ENCODE measurements around the gene C2orf72. TPM values are rescaled to one million over a fixed set of nuclear protein-coding genes. Genes with fewer than 3 reads are reported as not detected.
A peak's percentile ranks its signal among the peaks of the same experiment; 100 is the strongest.

Gene C2orf72
- polyA plus RNA-seq, 2 donors: 0.28 to 0.47 TPM

DNA sequence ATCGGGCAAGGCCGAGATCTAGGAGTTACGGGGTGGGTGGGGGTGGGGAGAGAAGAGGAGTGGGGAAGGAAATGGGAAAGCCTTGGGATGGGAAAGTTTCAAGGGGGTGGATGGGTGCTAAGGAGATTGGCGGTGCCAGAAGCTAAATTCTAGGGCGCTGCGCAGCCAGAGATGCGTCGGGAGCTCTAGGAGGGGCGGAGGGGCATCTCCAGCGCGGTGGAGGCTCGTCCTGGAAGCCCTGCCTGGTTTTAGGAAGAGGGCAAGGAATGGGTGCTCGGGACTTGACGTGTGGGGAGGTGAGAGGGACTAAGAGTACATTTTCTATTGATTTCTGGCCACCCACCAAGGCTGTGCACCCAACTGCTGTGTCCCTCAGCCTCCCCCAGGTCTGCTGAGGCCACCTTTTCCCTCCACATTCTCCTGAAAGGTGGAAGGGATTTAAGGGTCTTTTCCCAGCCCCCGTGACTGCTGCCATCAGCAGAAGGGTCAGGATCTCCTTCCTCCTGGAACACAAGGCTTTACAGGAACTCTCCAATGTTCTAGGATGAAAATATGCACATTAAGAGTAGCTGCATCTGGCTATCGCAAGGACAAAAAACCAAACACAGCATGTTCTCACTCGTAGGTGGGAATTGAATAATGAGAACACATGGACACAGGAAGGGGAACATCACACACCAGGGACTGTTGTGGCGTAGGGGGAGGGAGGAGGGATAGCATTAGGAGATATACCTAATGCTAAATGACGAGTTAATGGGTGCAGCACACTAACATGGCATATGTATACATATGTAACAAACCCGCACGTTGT lies 1.4 kb downstream of the C2orf72 start:
- no peaks in the 10 kb centered on the region for H3K36me3 ChIP-seq (ENCODE audit: control insufficient read depth in 2 of 2, insufficient read depth in 2 of 2, low read length in 1 of 2)
- peaks cover 0 to 4% of the 10 kb centered on the region in 2 donors for H3K4me1 ChIP-seq (ENCODE audit: control insufficient read depth in 2 of 2, insufficient read depth in 2 of 2, low read length in 1 of 2)
- H3K4me3 ChIP-seq (ENCODE audit: low read depth in 1 of 2, low read length in 2 of 2): peak overlapping the region in 1 of 2 donors; percentile 62
- no peak overlapping the region for H3K27ac ChIP-seq (ENCODE audit: low read depth in 2 of 2, low read length in 1 of 2)
- H3K9me3 ChIP-seq (ENCODE audit: control insufficient read depth in 2 of 2, insufficient read depth in 1 of 2, low read depth in 1 of 2, low read length in 1 of 2): peaks cover 3 to 4% of the 10 kb centered on the region in 2 donors
- WGBS, 2 donors: 34% methylated on average over 21 of the region's 21 CpGs
- peaks cover 0 to 17% of the 10 kb centered on the region in 2 donors for H3K27me3 ChIP-seq (ENCODE audit: control insufficient read depth in 1 of 2, insufficient read depth in 2 of 2, low read length in 2 of 2)

- no peak overlapping the region for H3K4me3 ChIP-seq (ENCODE audit: low read depth in 1 of 2, low read length in 2 of 2)
- 77 to 81% methylated on average over 6 of the region's 6 CpGs for WGBS, 2 donors
- peaks cover 3 to 4% of the 10 kb centered on the region in 2 donors for H3K9me3 ChIP-seq (ENCODE audit: control insufficient read depth in 2 of 2, insufficient read depth in 1 of 2, low read depth in 1 of 2, low read length in 1 of 2)
- no peak overlapping the region for H3K27ac ChIP-seq (ENCODE audit: low read depth in 2 of 2, low read length in 1 of 2)
- peaks cover 0 to 17% of the 10 kb centered on the region in 2 donors for H3K27me3 ChIP-seq (ENCODE audit: control insufficient read depth in 1 of 2, insufficient read depth in 2 of 2, low read length in 2 of 2)
- no peaks in the 10 kb centered on the region for H3K36me3 ChIP-seq (ENCODE audit: control insufficient read depth in 2 of 2, insufficient read depth in 2 of 2, low read length in 1 of 2)
- H3K4me1 ChIP-seq (ENCODE audit: control insufficient read depth in 2 of 2, insufficient read depth in 2 of 2, low read length in 1 of 2): peaks cover 0 to 4% of the 10 kb centered on the region in 2 donors
Observed at GRCh38 chr2:231039294-231039664, 2.0 kb downstream of the C2orf72 start.

DNA sequence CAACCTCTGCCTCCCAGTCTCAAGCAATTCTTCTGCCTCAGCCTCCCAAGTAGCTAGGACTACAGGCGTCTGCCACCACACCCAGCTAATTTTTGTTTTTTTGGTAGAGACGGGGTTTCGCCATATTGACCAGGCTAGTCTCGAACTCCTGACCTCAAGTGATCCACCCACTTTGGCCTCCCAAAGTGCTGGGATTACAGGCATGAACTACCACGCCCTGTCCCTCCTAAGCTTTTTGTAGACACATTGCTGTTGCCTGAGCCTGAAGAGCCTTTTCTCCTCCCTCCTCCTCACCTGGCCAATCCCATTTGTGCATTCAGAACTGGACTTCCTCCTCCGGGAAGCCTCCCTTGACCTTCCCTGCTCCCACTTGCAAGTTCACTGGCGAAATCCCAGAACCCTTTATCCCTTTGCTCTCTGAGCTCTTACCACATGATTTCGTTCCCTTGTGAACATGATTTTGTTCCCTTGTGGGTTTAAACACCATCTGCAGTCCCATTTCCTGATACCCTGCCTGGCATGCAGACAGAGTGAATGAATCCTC lies 2.6 kb downstream of the C2orf72 start:
- 65 to 78% methylated on average over 8 of the region's 8 CpGs for WGBS, 2 donors
- Histone ChIP-seq H3K36me3 (ENCODE audit: control insufficient read depth in 2 of 2, insufficient read depth in 2 of 2, low read length in 1 of 2) (no peaks in the 10 kb centered on the region), H3K27me3 (ENCODE audit: control insufficient read depth in 1 of 2, insufficient read depth in 2 of 2, low read length in 2 of 2) (peaks cover 0 to 17% of the 10 kb centered on the region in 2 donors), H3K27ac (ENCODE audit: low read depth in 2 of 2, low read length in 1 of 2) (no peak overlapping the region), H3K4me1 (ENCODE audit: control insufficient read depth in 2 of 2, insufficient read depth in 2 of 2, low read length in 1 of 2) (peaks cover 0 to 4% of the 10 kb centered on the region in 2 donors), H3K4me3 (ENCODE audit: low read depth in 1 of 2, low read length in 2 of 2) (no peak overlapping the region), H3K9me3 (ENCODE audit: control insufficient read depth in 2 of 2, insufficient read depth in 1 of 2, low read depth in 1 of 2, low read length in 1 of 2) (peaks cover 3 to 4% of the 10 kb centered on the region in 2 donors)

GRCh38 chr2:231041061-231041689 lies 3.9 kb downstream of the C2orf72 start:
- peaks cover 0 to 14% of the 10 kb centered on the region in 2 donors for H3K27me3 ChIP-seq (ENCODE audit: control insufficient read depth in 1 of 2, insufficient read depth in 2 of 2, low read length in 2 of 2)
- 69 to 74% methylated on average over 8 of the region's 8 CpGs for WGBS, 2 donors

GRCh38 chr2:231043796-231044195 lies 6.5 kb downstream of the C2orf72 start:
- 92% methylated on average over 4 of the region's 4 CpGs for WGBS, 2 donors
- no peak overlapping the region for H3K4me3 ChIP-seq (ENCODE audit: low read depth in 1 of 2, low read length in 2 of 2)
- no peaks in the 10 kb centered on the region for H3K27me3 ChIP-seq (ENCODE audit: control insufficient read depth in 1 of 2, insufficient read depth in 2 of 2, low read length in 2 of 2)
- no peak overlapping the region for H3K27ac ChIP-seq (ENCODE audit: low read depth in 2 of 2, low read length in 1 of 2)
- peaks cover 0 to 3% of the 10 kb centered on the region in 2 donors for H3K9me3 ChIP-seq (ENCODE audit: control insufficient read depth in 2 of 2, insufficient read depth in 1 of 2, low read depth in 1 of 2, low read length in 1 of 2)
- no peaks in the 10 kb centered on the region for H3K4me1 ChIP-seq (ENCODE audit: control insufficient read depth in 2 of 2, insufficient read depth in 2 of 2, low read length in 1 of 2)
- no peaks in the 10 kb centered on the region for H3K36me3 ChIP-seq (ENCODE audit: control insufficient read depth in 2 of 2, insufficient read depth in 2 of 2, low read length in 1 of 2)

More at GRCh38 chr2:231041061-231041689, 3.9 kb downstream of the C2orf72 start:
- Histone ChIP-seq H3K36me3 (ENCODE audit: control insufficient read depth in 2 of 2, insufficient read depth in 2 of 2, low read length in 1 of 2) (no peaks in the 10 kb centered on the region), H3K27ac (ENCODE audit: low read depth in 2 of 2, low read length in 1 of 2) (no peak overlapping the region), H3K4me3 (ENCODE audit: low read depth in 1 of 2, low read length in 2 of 2) (no peak overlapping the region), H3K4me1 (ENCODE audit: control insufficient read depth in 2 of 2, insufficient read depth in 2 of 2, low read length in 1 of 2) (peaks cover 0 to 4% of the 10 kb centered on the region in 2 donors), H3K9me3 (ENCODE audit: control insufficient read depth in 2 of 2, insufficient read depth in 1 of 2, low read depth in 1 of 2, low read length in 1 of 2) (peaks cover under 1 to 3% of the 10 kb centered on the region in 2 donors)

- no peaks in the 10 kb centered on the region for H3K4me1 ChIP-seq (ENCODE audit: control insufficient read depth in 2 of 2, insufficient read depth in 2 of 2, low read length in 1 of 2)
- 83 to 88% methylated on average over 5 of the region's 5 CpGs for WGBS, 2 donors
- H3K36me3 ChIP-seq (ENCODE audit: control insufficient read depth in 2 of 2, insufficient read depth in 2 of 2, low read length in 1 of 2): no peaks in the 10 kb centered on the region
- no peaks in the 10 kb centered on the region for H3K9me3 ChIP-seq (ENCODE audit: control insufficient read depth in 2 of 2, insufficient read depth in 1 of 2, low read depth in 1 of 2, low read length in 1 of 2)
- H3K27ac ChIP-seq (ENCODE audit: low read depth in 2 of 2, low read length in 1 of 2): no peak overlapping the region
- no peaks in the 10 kb centered on the region for H3K27me3 ChIP-seq (ENCODE audit: control insufficient read depth in 1 of 2, insufficient read depth in 2 of 2, low read length in 2 of 2)
- no peak overlapping the region for H3K4me3 ChIP-seq (ENCODE audit: low read depth in 1 of 2, low read length in 2 of 2)
Observed at GRCh38 chr2:231046916-231047273, 9.6 kb downstream of the C2orf72 start.

DNA sequence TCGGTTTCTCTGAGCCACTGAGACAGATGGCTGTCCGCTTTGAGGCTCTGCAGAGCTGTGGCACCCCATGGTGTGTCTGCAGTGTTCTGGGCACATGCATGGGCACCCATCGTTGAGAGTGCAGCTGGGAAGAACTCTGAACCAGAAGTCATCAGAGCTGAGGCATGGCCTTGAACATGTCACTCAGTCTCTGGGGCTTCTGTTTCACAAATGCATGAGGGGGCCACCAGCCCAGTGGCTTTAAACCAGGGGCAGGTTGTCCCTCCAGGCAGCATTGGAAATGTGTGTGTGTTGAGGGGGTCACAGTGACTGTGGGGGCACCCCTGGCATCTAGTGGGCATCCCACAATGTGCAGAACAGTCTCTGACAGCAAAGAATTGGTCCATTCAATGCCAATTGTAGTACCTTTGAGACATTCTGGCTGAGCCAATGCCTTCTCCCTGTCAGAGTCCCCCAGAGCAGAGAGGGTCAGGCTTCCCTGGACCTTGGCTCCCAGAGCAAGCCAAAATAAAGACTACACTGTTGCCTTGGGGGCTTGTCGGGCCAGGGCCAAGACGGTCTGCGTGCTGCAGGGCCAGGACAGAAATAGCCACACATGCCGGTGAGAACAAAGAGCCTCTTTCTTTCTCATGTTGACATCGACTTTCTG lies 10.1 kb downstream of the C2orf72 start:
- Histone ChIP-seq H3K9me3 (ENCODE audit: control insufficient read depth in 2 of 2, insufficient read depth in 1 of 2, low read depth in 1 of 2, low read length in 1 of 2) (no peaks in the 10 kb centered on the region), H3K36me3 (ENCODE audit: control insufficient read depth in 2 of 2, insufficient read depth in 2 of 2, low read length in 1 of 2) (no peaks in the 10 kb centered on the region), H3K4me3 (ENCODE audit: low read depth in 1 of 2, low read length in 2 of 2) (no peak overlapping the region), H3K27ac (ENCODE audit: low read depth in 2 of 2, low read length in 1 of 2) (no peak overlapping the region), H3K27me3 (ENCODE audit: control insufficient read depth in 1 of 2, insufficient read depth in 2 of 2, low read length in 2 of 2) (no peaks in the 10 kb centered on the region), H3K4me1 (ENCODE audit: control insufficient read depth in 2 of 2, insufficient read depth in 2 of 2, low read length in 1 of 2) (peaks cover 3 to 4% of the 10 kb centered on the region in 2 donors)
- WGBS, 2 donors: 65 to 71% methylated on average over 8 of the region's 8 CpGs

DNA sequence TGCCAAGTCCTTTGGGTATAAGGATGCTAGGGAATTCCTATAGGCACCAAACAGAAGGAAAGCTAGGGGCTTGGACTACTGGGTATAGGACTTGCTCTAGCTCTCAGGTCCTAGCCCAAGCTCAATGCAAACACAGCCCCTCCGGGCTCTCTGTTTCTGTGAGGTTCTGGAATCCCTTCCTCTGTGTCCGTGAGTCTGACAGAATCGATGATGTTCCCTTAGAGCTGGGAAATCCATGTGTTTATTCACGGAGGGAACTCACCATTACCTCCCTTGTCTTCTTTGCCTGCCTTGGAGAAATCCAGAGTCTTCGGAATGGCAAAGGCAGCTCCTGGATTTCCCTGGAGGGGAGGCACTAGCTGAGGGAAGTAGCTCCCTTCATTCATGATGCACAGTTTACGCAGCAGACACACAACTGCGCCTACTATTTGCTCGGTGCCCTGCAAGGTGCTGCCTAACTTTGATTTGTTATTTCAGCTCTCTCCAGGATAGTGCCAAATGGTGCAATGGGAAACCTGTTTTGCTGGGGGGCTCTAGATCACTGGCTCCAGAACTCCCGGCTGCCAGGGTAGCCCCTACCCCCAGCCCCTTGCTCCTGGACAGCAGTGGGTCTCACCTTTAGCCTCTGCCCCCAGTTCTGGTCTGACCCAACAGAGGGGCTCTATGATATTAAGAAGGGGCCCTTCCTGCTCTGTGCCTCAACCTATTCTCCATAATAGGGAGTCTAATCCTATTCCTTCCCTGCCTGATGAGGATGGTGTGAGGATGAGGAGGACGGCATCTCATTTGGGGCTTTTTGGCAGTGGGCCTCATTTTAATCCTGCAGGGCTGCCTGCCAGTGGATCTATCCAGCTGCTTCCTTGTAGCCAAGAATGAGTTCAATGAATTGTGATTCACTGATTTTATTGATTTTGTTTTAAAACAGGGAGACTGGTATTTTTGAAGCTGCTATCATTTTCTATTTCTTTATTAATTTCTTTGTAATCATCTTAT lies 10.9 kb downstream of the C2orf72 start:
- 66 to 71% methylated on average over 10 of the region's 10 CpGs for WGBS, 2 donors
- H3K4me1 ChIP-seq (ENCODE audit: control insufficient read depth in 2 of 2, insufficient read depth in 2 of 2, low read length in 1 of 2): peaks cover 4% of the 10 kb centered on the region in 2 donors
- H3K4me3 ChIP-seq (ENCODE audit: low read depth in 1 of 2, low read length in 2 of 2): no peak overlapping the region
- H3K27ac ChIP-seq (ENCODE audit: low read depth in 2 of 2, low read length in 1 of 2): no peak overlapping the region
- H3K27me3 ChIP-seq (ENCODE audit: control insufficient read depth in 1 of 2, insufficient read depth in 2 of 2, low read length in 2 of 2): no peaks in the 10 kb centered on the region
- no peaks in the 10 kb centered on the region for H3K9me3 ChIP-seq (ENCODE audit: control insufficient read depth in 2 of 2, insufficient read depth in 1 of 2, low read depth in 1 of 2, low read length in 1 of 2)
- H3K36me3 ChIP-seq (ENCODE audit: control insufficient read depth in 2 of 2, insufficient read depth in 2 of 2, low read length in 1 of 2): no peaks in the 10 kb centered on the region
